HG02759 (cell line): Measurements from ENCODE around the gene MAD1L1.

ENCODE experiments used
- ATAC-seq: cut with Tn5 transposase; IDR thresholded peaks from one replicate; pipeline ENCODE4 v1.9.1; 2021; ENCODE audit warnings: mild to moderate bottlenecking, moderate library complexity; ENCODE audit not compliant: unreplicated experiment

Gene MAD1L1

GRCh38 chr7:1909476-1909875 lies 323.3 kb downstream of the MAD1L1 start:
- no peak for ATAC-seq

GRCh38 chr7:1908823-1909420 lies 323.8 kb downstream of the MAD1L1 start:
- no peak for ATAC-seq

GRCh38 chr7:1907751-1908365 lies 324.9 kb downstream of the MAD1L1 start:
- no peak for ATAC-seq

- no peak for ATAC-seq
Measured at GRCh38 chr7:1906988-1907745, 325.6 kb downstream of the MAD1L1 start.

GRCh38 chr7:1906087-1906830 lies 326.5 kb downstream of the MAD1L1 start:
- no peak for ATAC-seq

- no peak for ATAC-seq
Measured at GRCh38 chr7:1902231-1902855, 330.4 kb downstream of the MAD1L1 start.

GRCh38 chr7:1901431-1902210 lies 331.1 kb downstream of the MAD1L1 start:
- ATAC-seq, result no peak

GRCh38 chr7:1900847-1901246 lies 331.9 kb downstream of the MAD1L1 start:
- no peak for ATAC-seq

- ATAC-seq, result no peak
Measured at GRCh38 chr7:1899951-1900762, 332.6 kb downstream of the MAD1L1 start.

GRCh38 chr7:1899196-1899595 lies 333.5 kb downstream of the MAD1L1 start:
- ATAC-seq, result no peak

- ATAC-seq, result no peak
Measured at GRCh38 chr7:1898628-1899185, 334.0 kb downstream of the MAD1L1 start.

GRCh38 chr7:1897861-1898627 lies 334.7 kb downstream of the MAD1L1 start:
- ATAC-seq, result no peak

- no peak for ATAC-seq
Measured at GRCh38 chr7:1897076-1897860, 335.5 kb downstream of the MAD1L1 start.

GRCh38 chr7:1895664-1896515 lies 336.9 kb downstream of the MAD1L1 start:
- no peak for ATAC-seq

GRCh38 chr7:1894906-1895663 lies 337.7 kb downstream of the MAD1L1 start:
- no peak for ATAC-seq

- ATAC-seq, result no peak
Measured at GRCh38 chr7:1894313-1894900, 338.3 kb downstream of the MAD1L1 start.
